Measurements from ENCODE around the gene NAV1.

GRCh38 chr1:201507360-201507675 lies 31.6 kb upstream of the NAV1 start:
- TF ChIP-seq EZH2 (IDR thresholded peaks at IDR 0.05; ENCODE audit: borderline replicate concordance, low read length) (no peak), CTCF (conservative IDR thresholded peaks at IDR 0.05 in 1 of 2, IDR thresholded peaks at IDR 0.05 in 1 of 2; ENCODE audit: extremely low read depth in 1 of 2, insufficient read depth in 1 of 2, low read depth in 1 of 2, low read length in 2 of 2) (no peak)

Measured in mammary epithelial cell (primary cell).